Hepatocyte (in vitro differentiated cells): ENCODE results near the gene TLX2. TPM values are rescaled to one million over a fixed set of nuclear protein-coding genes. Genes with fewer than 3 reads are reported as not detected.
"Not testable (repeated sequence)": the region's sequence is repeated elsewhere in the genome, so short reads cannot be mapped to it uniquely, and the experiment has no call there.

Source experiments
- DNase-seq: peaks from one replicate; pipeline ENCODE4 v3.0.0-alpha.2; 2016; ENCODE audit warnings: low spot score
- H2AFZ ChIP-seq: fragments of 200-600 bp; sonication (generic); 2 replicates; pipeline ENCODE4 v1.6.0; 2016; ENCODE audit warnings: antibody characterized with exemption, mild to moderate bottlenecking
- H3K27ac ChIP-seq: fragments of 200-600 bp; sonication (generic); 2 replicates; pipeline ENCODE4 v1.5.1; 2016; ENCODE audit warnings: mild to moderate bottlenecking
- H3K27me3 ChIP-seq: fragments of 200-600 bp; sonication (generic); 2 replicates; pipeline ENCODE4 v1.6.1; 2016
- H3K36me3 ChIP-seq: fragments of 200-600 bp; sonication (generic); replicated peaks from 2 replicates; pipeline ENCODE4 v1.5.1; 2016; ENCODE audit warnings: low read depth; ENCODE audit not compliant: insufficient read depth
- H3K4me1 ChIP-seq: fragments of 200-600 bp; sonication (generic); 2 replicates; pipeline ENCODE4 v1.5.1; 2016; ENCODE audit warnings: mild to moderate bottlenecking, moderate library complexity; ENCODE audit not compliant: insufficient read depth
- H3K4me2 ChIP-seq: fragments of 200-600 bp; sonication (generic); 2 replicates; pipeline ENCODE4 v1.6.0; 2016
- H3K4me3 ChIP-seq: fragments of 200-600 bp; sonication (generic); 2 replicates; pipeline ENCODE4 v1.5.1; 2016; ENCODE audit warnings: mild to moderate bottlenecking
- H3K79me2 ChIP-seq: fragments of 200-600 bp; sonication (generic); 2 replicates; pipeline ENCODE4 v1.6.0; 2017; ENCODE audit warnings: mild to moderate bottlenecking
- H3K9me2 ChIP-seq: fragments of 200-600 bp; sonication (generic); replicated peaks from 2 replicates; pipeline ENCODE4 v1.6.0; 2017; ENCODE audit warnings: mild to moderate bottlenecking; ENCODE audit not compliant: insufficient read depth
- H3K9me3 ChIP-seq: fragments of 200-600 bp; sonication (generic); 2 replicates; pipeline ENCODE4 v1.5.1; 2016; ENCODE audit warnings: low read depth, mild to moderate bottlenecking
- H4K20me1 ChIP-seq: fragments of 200-600 bp; sonication (generic); 2 replicates; pipeline ENCODE4 v1.6.0; 2016; ENCODE audit warnings: mild to moderate bottlenecking; ENCODE audit not compliant: insufficient read depth, poor library complexity, severe bottlenecking
- EZH2 ChIP-seq: fragments of 200-600 bp; sonication (generic); IDR thresholded peaks from 2 replicates; pipeline ENCODE4 v1.6.1; 2016; ENCODE audit warnings: antibody characterized with exemption, mild to moderate bottlenecking, borderline replicate concordance
- EZH2phosphoT487 ChIP-seq: fragments of 200-600 bp; sonication (generic); IDR thresholded peaks from one replicate; pipeline ENCODE4 v1.6.1; 2018; ENCODE audit warnings: antibody characterized with exemption, mild to moderate bottlenecking, low read depth, moderate library complexity; ENCODE audit not compliant: unreplicated experiment, severe bottlenecking
- WGBS: methylation state at CpG from one replicate; pipeline ENCODE4 v1.1.6; 2016; ENCODE audit warnings: low lambda C conversion rate; ENCODE audit errors: missing lambda C conversion rate; 5-methylcytosine and 5-hydroxymethylcytosine counted together
- polyA plus RNA-seq: library from polyadenylated mRNA; unstranded; fragments of >200 nt; fragmentation: Nextera tagmentation; extraction: Ambion mirVana; gene quantifications from 2 replicates; pipeline ENCODE4 v1.2.1, GENCODE V29; 2016
- total RNA-seq: library from RNA; depleted of rRNA; stranded (reverse); fragments of >200 nt; gene quantifications from 2 replicates; pipeline ENCODE4 v1.2.3, GENCODE V29; 2014
- TF ChIP-seq, protein P1 (sequence below): fragments of 200-600 bp; sonication (generic); IDR thresholded peaks from 2 replicates; pipeline ENCODE4 v1.5.1; 2016; ENCODE audit warnings: antibody characterized with exemption, mild to moderate bottlenecking; ENCODE audit not compliant: poor library complexity

TLX2 gene
- total and polyA plus RNA-seq, 2 experiments from 2014 or later: not detected

DNA sequence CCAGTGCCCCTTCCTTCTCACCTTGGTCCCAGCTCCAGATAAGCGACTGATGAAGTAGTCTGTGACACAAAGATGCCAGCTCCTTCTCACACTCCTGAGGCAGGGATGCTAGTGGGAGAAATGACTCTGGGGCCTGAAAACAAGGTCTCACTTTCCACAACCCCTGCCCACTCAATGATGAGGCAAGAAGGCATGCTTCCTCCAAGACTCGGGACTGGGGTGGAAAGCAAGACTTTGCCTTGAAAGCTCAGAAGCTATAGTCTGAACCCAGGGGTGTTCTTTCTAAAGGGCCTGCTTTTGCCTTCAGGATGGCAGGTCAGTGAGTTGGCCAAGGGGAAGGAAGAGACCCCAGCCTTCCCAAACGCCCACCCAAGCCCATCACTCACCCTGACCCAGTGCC is 32.8 kb upstream of the TLX2 start:
- Histone ChIP-seq H4K20me1 (no peaks in the 10 kb centered on the region), H3K27ac (no peak overlapping the region), H3K27me3 (no peaks in the 10 kb centered on the region), H3K9me3 (no peaks in the 10 kb centered on the region), H3K4me1 (peaks cover 18% of the 10 kb centered on the region), H3K4me3 (peak overlapping the region; percentile 85), H3K79me2 (peaks cover 56% of the 10 kb centered on the region), H3K9me2 (no peaks in the 10 kb centered on the region), H3K36me3 (no peaks in the 10 kb centered on the region), H2AFZ (no peak overlapping the region), H3K4me2 (peak overlapping the region; percentile 100)
- no peak for DNase-seq
- TF ChIP-seq, protein P1, sequence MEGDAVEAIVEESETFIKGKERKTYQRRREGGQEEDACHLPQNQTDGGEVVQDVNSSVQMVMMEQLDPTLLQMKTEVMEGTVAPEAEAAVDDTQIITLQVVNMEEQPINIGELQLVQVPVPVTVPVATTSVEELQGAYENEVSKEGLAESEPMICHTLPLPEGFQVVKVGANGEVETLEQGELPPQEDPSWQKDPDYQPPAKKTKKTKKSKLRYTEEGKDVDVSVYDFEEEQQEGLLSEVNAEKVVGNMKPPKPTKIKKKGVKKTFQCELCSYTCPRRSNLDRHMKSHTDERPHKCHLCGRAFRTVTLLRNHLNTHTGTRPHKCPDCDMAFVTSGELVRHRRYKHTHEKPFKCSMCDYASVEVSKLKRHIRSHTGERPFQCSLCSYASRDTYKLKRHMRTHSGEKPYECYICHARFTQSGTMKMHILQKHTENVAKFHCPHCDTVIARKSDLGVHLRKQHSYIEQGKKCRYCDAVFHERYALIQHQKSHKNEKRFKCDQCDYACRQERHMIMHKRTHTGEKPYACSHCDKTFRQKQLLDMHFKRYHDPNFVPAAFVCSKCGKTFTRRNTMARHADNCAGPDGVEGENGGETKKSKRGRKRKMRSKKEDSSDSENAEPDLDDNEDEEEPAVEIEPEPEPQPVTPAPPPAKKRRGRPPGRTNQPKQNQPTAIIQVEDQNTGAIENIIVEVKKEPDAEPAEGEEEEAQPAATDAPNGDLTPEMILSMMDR: no peak
- TF ChIP-seq EZH2 (no peak), EZH2phosphoT487 (no peak)
- 67% methylated on average over 3 of the region's 3 CpGs for WGBS

DNA sequence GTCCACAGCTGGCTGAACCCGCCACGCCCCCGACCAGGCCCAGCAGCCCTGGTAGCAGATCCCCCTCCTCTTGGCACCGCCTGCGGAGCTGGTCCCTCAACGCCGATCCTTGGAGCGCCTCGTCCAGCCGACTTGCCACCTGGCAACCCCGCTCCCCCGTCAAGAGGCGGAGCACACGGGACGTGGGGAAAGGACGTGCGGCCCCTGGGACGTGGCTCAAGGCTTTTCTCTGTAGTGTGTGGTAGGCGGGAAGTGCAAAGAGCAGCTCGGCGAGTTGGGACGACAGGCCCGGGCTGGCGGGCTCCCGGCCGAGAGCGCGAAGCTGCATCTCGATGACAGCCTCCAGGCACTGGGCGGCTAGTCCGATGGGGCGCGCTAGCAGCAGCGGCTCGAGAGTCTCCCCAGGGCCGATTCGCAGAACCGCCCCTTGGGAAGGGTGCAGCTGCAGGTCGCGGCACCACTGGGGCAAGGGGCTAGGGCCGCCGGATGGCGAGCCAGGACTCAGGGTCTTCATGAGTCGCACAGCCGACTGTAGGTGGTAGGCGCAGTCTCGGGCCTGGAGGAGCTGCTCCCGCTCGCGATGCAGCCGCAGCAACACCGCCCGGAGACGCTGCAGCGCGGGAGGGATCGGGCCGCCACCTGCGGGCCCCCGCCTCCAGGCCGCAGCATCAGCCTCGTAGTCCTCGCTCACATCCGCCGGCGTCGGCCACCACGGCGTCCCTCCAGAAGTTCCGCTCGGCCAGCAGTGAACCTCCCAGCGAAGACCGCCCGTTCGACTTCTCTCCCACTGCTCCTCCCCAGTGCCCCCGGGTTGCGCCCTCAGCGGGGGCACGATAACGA is 32.1 kb upstream of the TLX2 start:
- WGBS: 3% methylated on average over 70 of the region's 80 CpGs
- no peaks in the 10 kb centered on the region for H4K20me1 ChIP-seq
- peaks cover 18% of the 10 kb centered on the region for H3K4me1 ChIP-seq
- TF ChIP-seq EZH2phosphoT487 (no peak), EZH2 (no peak)
- TF ChIP-seq, protein P1: no peak
- peak overlapping the region; percentile 75 for H2AFZ ChIP-seq
- peak; percentile 54 for DNase-seq
- peaks cover 56% of the 10 kb centered on the region for H3K79me2 ChIP-seq
- peak overlapping the region; percentile 85 for H3K4me3 ChIP-seq
- H3K27ac ChIP-seq: peak overlapping the region; percentile 86
- no peaks in the 10 kb centered on the region for H3K36me3 ChIP-seq
- no peaks in the 10 kb centered on the region for H3K27me3 ChIP-seq
- no peaks in the 10 kb centered on the region for H3K9me3 ChIP-seq
- H3K4me2 ChIP-seq: peak overlapping the region; percentile 100
- H3K9me2 ChIP-seq: no peaks in the 10 kb centered on the region

DNA sequence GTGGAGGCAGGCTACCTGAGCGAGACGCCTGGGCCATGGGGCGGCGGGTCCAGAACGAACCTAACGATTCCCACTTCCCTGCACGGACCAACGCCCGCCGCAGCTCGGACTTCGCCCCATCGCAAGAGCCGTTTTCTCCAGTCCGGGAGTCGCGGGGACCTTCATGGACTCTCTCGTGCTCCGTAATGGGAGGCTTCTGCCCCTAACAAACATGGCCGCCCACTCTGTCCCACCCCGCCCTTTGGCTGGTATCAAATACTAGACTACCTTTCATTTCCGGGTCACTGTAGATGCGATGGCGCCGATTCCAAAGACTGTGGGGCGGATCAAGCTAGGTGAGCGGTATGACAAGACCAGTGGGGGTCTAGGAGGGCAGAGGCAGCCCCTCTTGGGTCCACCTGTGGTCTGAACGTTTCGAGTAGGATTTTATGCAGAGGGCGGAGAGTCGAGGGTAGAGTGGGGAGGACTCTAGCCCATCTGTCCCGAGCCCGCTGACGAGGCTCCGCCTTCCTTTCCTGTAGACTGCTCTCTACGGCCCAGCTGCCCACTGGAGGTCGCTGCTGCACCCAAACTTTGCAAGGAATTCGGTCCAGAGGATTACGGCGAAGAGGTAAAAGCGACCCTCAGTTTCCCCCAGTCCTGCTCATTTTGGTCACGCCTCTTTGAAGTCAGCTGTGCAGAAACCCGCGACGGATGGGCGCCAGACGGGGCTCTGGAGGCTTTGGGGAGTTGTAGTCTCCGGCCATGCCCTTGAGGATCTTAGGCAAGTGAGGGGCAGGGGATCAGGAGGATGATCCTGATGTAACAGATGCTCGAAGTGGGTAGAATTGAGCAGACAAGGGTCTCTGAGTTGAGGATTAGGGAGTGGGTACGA is 31.2 kb upstream of the TLX2 start, which contains the start of the genes CCDC142 and TTC31:
Gene CCDC142, minus strand, starts transcription at position 198 of the 874 bp plus-strand sequence. Its CDS starts 161 bp downstream, at position 37.
Gene TTC31, plus strand, starts transcription at position 281 of the 874 bp plus-strand sequence. Its CDS starts 15 bp downstream, at position 296.
- Histone ChIP-seq H3K36me3 (no peaks in the 10 kb centered on the region), H2AFZ (peak within 1 kb of the TSS; percentile 75), H3K4me1 (peaks cover 18% of the 10 kb centered on the region), H3K9me2 (no peaks in the 10 kb centered on the region), H3K4me3 (peak within 1 kb of the TSS; percentile 85), H3K4me2 (peak within 1 kb of the TSS; percentile 100), H3K27me3 (no peaks in the 10 kb centered on the region), H3K79me2 (peaks cover 55% of the 10 kb centered on the region), H4K20me1 (no peaks in the 10 kb centered on the region), H3K27ac (peak within 1 kb of the TSS; percentile 86), H3K9me3 (no peaks in the 10 kb centered on the region)
- DNase-seq: peak; percentile 97
- WGBS: 3% methylated on average over 50 of the region's 50 CpGs
- TF ChIP-seq, protein P1: peak; percentile 96
- no peak for TF ChIP-seq EZH2

DNA sequence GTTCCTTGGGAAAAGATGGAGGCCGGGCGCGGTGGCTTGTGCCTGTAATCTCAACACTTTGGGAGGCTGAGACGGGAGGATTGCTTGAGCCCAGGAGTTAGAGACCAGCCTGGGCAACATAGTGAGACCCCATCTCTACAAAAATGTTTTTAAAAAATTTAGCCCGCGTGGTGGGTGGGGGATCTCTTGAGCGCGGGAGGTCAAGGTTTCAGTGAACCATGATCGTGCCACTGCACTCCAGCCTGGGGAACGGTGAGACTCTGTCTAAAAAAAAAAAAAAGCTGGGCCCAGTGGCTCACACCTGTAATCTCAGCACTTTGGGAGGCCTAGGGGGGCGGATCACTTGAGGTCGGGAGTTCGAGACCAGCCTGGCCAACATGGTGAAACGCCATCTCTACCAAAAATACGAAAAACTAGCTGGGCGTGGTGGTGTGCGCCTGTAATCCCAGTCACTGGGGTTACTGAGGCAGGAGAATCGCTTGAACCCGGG is 30.5 kb upstream of the TLX2 start:
- WGBS: 89% methylated on average over 19 of the region's 19 CpGs
- Histone ChIP-seq H3K27ac (peak overlapping the region; percentile 86), H2AFZ (peak overlapping the region; percentile 72)

More for the DNA sequence above, 30.5 kb upstream of the TLX2 start:
- Histone ChIP-seq H3K4me3 (peak overlapping the region; percentile 24), H3K79me2 (peaks cover 51% of the 10 kb centered on the region), H3K4me2 (peak overlapping the region; percentile 80), H3K4me1 (peaks cover 18% of the 10 kb centered on the region)
- not testable (repeated sequence) for DNase-seq, H3K27me3 ChIP-seq, H3K36me3 ChIP-seq, H4K20me1 ChIP-seq, H3K9me3 ChIP-seq, H3K9me2 ChIP-seq
